OCI-LY7 (cell line): ENCODE data around the gene ELL3.
"Not testable (repeated sequence)": the region's sequence is repeated elsewhere in the genome, so short reads cannot be mapped to it uniquely, and the experiment has no call there.

Experiments used
- EZH2phosphoT487 ChIP-seq: fragments of 200-600 bp; sonication (generic); IDR thresholded peaks from 2 replicates; pipeline ENCODE4 v1.6.1; 2018; ENCODE audit warnings: low read depth, borderline replicate concordance, mild to moderate bottlenecking, mixed run types, antibody characterized with exemption, low read length, moderate library complexity, mixed read lengths
- TF ChIP-seq, protein P1 (sequence below): fragments of 200-600 bp; sonication (generic); conservative IDR thresholded peaks from 2 replicates; pipeline ENCODE4 v1.5.1; 2014; ENCODE audit warnings: mild to moderate bottlenecking, antibody characterized with exemption, low read length, moderate library complexity, mixed read lengths

DNA sequence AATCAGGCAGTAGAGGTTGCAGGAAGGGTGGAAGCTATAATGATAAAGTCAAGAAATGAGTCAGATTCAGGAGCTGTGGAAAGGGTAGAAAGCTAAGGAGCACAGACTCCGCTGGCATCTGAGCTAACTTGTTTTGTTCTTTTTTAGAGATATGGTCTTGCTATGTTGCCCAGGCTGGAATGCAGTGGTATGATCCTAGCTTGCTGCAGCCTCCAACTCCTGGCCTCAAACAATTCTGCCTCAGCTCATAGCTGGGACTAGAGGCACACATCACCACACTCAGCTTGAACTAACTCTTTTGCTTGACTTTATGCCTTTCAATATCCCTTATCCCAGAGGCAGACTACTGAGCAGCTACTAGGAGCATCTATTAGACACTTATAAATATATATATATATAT lies 50.5 kb downstream of the ELL3 start:
- TF ChIP-seq, protein P1, sequence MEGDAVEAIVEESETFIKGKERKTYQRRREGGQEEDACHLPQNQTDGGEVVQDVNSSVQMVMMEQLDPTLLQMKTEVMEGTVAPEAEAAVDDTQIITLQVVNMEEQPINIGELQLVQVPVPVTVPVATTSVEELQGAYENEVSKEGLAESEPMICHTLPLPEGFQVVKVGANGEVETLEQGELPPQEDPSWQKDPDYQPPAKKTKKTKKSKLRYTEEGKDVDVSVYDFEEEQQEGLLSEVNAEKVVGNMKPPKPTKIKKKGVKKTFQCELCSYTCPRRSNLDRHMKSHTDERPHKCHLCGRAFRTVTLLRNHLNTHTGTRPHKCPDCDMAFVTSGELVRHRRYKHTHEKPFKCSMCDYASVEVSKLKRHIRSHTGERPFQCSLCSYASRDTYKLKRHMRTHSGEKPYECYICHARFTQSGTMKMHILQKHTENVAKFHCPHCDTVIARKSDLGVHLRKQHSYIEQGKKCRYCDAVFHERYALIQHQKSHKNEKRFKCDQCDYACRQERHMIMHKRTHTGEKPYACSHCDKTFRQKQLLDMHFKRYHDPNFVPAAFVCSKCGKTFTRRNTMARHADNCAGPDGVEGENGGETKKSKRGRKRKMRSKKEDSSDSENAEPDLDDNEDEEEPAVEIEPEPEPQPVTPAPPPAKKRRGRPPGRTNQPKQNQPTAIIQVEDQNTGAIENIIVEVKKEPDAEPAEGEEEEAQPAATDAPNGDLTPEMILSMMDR = not testable (repeated sequence)
- not testable (repeated sequence) for TF ChIP-seq EZH2phosphoT487
